ENCODE results near the gene PITPNB. TPM values are rescaled to one million over a fixed set of nuclear protein-coding genes. Genes with fewer than 3 reads are reported as not detected.

PITPNB gene
- total RNA-seq, 1 experiment from 2014 or later: 82.6 TPM

- H4K20me1 ChIP-seq (ENCODE audit: insufficient read depth): no peaks in the 10 kb centered on the region
- BruUV-seq (replicated peaks): no TSS peak
- DNase-seq (ENCODE audit: low read depth, low spot score): no peak
- TF ChIP-seq EZH2phosphoT487 (IDR thresholded peaks at IDR 0.05; ENCODE audit: borderline replicate concordance) (no peak), TCF7L2 (IDR thresholded peaks at IDR 0.05; ENCODE audit: borderline replicate concordance, extremely low read depth, insufficient read depth, insufficient read length) (no peak), CBX3 (IDR thresholded peaks at IDR 0.05; ENCODE audit: low read depth) (no peak), ELF1 (IDR thresholded peaks at IDR 0.05; ENCODE audit: borderline replicate concordance, low read depth) (no peak), ATF3 (IDR thresholded peaks at IDR 0.05) (no peak), REST (IDR thresholded peaks at IDR 0.05; ENCODE audit: low read depth) (no peak), YY1 (IDR thresholded peaks at IDR 0.05; ENCODE audit: extremely low read depth, insufficient replicate concordance, low read depth, low read length) (no peak)
- no peak overlapping the region for H3K4me2 ChIP-seq (ENCODE audit: low read length)
- H3K9ac ChIP-seq (ENCODE audit: low read length): no peak overlapping the region
- RAD21 ChIA-PET (ENCODE audit: low non-redundant PET in 1 of 2, low total read pairs in 2 of 2, uncharacterized antibody in 2 of 2, unreplicated experiment in 2 of 2): no interaction called here
- H3K27ac ChIP-seq (ENCODE audit: low read depth, low read length): no peak overlapping the region
- CTCF ChIA-PET: no interaction called here
- no peaks in the 10 kb centered on the region for H3K79me2 ChIP-seq (ENCODE audit: insufficient read depth, low read length)
- no peaks in the 10 kb centered on the region for H3K36me3 ChIP-seq (ENCODE audit: control insufficient read depth in 1 of 2, insufficient read depth in 2 of 2, low read length in 2 of 2)
- ATAC-seq: no peak
- H3K27me3 ChIP-seq (ENCODE audit: insufficient read depth, low read length): no peaks in the 10 kb centered on the region
- intact Hi-C loops (cut with micrococcal nuclease): no loop called here
- H3K4me1 ChIP-seq (ENCODE audit: control insufficient read depth in 1 of 2, insufficient read depth in 2 of 2, low read length in 2 of 2): no peaks in the 10 kb centered on the region
- H3K9me2 ChIP-seq (ENCODE audit: insufficient read depth): no peaks in the 10 kb centered on the region
- H2AFZ ChIP-seq (ENCODE audit: low read depth, low read length, poor library complexity, severe bottlenecking): no peak overlapping the region
- no peaks in the 10 kb centered on the region for H3K9me3 ChIP-seq (ENCODE audit: control insufficient read depth in 1 of 2, insufficient read depth in 1 of 2, low read depth in 1 of 2, low read length in 2 of 2)
- no peak overlapping the region for H3K4me3 ChIP-seq (replicated peaks in 1 of 2; ENCODE audit: low read depth in 1 of 2, low read length in 2 of 2)
- POLR2A ChIA-PET: no interaction called here
Measured at GRCh38 chr22:27840436-27840835, 78.6 kb downstream of the PITPNB start.

Measured in HCT116 (cell line).